ENCODE measurements around the gene PDCD1LG2. TPM values are rescaled to one million over a fixed set of nuclear protein-coding genes. Genes with fewer than 3 reads are reported as not detected.
A peak's percentile ranks its signal among the peaks of the same experiment; 100 is the strongest.

The PDCD1LG2 gene
- total RNA-seq, 1 experiment from 2014 or later: not detected

- Histone ChIP-seq H3K4me1 (ENCODE audit: insufficient read depth, low read length) (no peaks in the 10 kb centered on the region), H3K4me2 (ENCODE audit: insufficient read depth, insufficient read length, low read length) (no peak overlapping the region)
Observed at GRCh38 chr9:5512658-5513452, 2.5 kb downstream of the PDCD1LG2 start.

More at GRCh38 chr9:5512658-5513452, 2.5 kb downstream of the PDCD1LG2 start:
- no peak for DNase-seq
- Mint-ChIP-seq H3K27ac (0 out of 7 replicates have a peak overlapping the region, but pooled peaks of 1 of the 3 experiments have one; percentile 19), H3K9me3 (no peaks in the 10 kb centered on the region), H3K36me3 (ENCODE audit: insufficient read depth in 1 of 3, low read depth in 3 of 3) (no peaks in the 10 kb centered on the region), H3K4me3 (no peak overlapping the region), H3K27me3 (ENCODE audit: low read depth) (no peaks in the 10 kb centered on the region; the same call in 1 of the 2 replicates), H3K4me1 (peaks cover 3 to 11% of the 10 kb centered on the region in 2 experiments; a peak in 3 of 4 replicates)
- Histone ChIP-seq H4K5ac (ENCODE audit: insufficient read length, low read depth, low read length) (no peak overlapping the region), H4K91ac (ENCODE audit: insufficient read length, low read depth, low read length) (no peak overlapping the region), H3K27me3 (ENCODE audit: insufficient read depth, low read length) (no peaks in the 10 kb centered on the region), H2BK5ac (ENCODE audit: insufficient read length, low read length) (no peak overlapping the region), H2BK15ac (ENCODE audit: low read depth, low read length) (no peak overlapping the region), H3K79me1 (ENCODE audit: insufficient read depth, low read depth, low read length, poor library complexity, severe bottlenecking) (no peaks in the 10 kb centered on the region), H3K9ac (ENCODE audit: extremely low read depth, insufficient read length, low read length) (no peak overlapping the region), H4K8ac (replicated peaks; ENCODE audit: insufficient read length, low read depth, low read length) (no peak overlapping the region), H3K79me2 (ENCODE audit: insufficient read depth, low read length) (no peaks in the 10 kb centered on the region), H2BK120ac (ENCODE audit: low read depth, low read length, poor library complexity, severe bottlenecking) (no peak overlapping the region), H3K9me3 (ENCODE audit: control insufficient read depth, low read depth, low read length) (no peaks in the 10 kb centered on the region), H2BK20ac (ENCODE audit: low read depth, low read length, poor library complexity, severe bottlenecking) (no peak overlapping the region), H2AFZ (ENCODE audit: low read length) (no peak overlapping the region), H3K27ac (ENCODE audit: insufficient read length, low read depth, low read length) (no peak overlapping the region), H4K20me1 (ENCODE audit: control insufficient read depth, insufficient read depth, insufficient read length) (no peaks in the 10 kb centered on the region), H2BK12ac (ENCODE audit: insufficient read length, low read depth, low read length) (no peak overlapping the region), H2AK5ac (ENCODE audit: insufficient read length, low read length) (no peak overlapping the region), H3T11ph (ENCODE audit: low read length) (no peak overlapping the region), H3K4ac (ENCODE audit: low read depth, low read length) (no peak overlapping the region), H3K18ac (ENCODE audit: insufficient read length, low read depth, low read length) (no peak overlapping the region), H3K14ac (ENCODE audit: insufficient read depth, low read length) (no peak overlapping the region), H3K23ac (ENCODE audit: insufficient read length, low read depth, low read length) (no peak overlapping the region), H3K56ac (ENCODE audit: insufficient read length, low read depth, low read length) (no peak overlapping the region), H3K23me2 (ENCODE audit: insufficient read length, low read depth, low read length, poor library complexity, severe bottlenecking) (no peaks in the 10 kb centered on the region)
- no peak for TF ChIP-seq CTCF (conservative IDR thresholded peaks at IDR 0.05)
- no CpG with 5 or more reads among the region's 2 CpGs for WGBS (ENCODE audit: extremely low coverage, insufficient read length, low lambda C conversion rate)
